PC-3 (cell line): Measurements from ENCODE around the gene PLAAT4. TPM values are rescaled to one million over a fixed set of nuclear protein-coding genes. Genes with fewer than 3 reads are reported as not detected.

Source experiments
- ATAC-seq: fragments of 200-7000 bp; cut with Tn5 transposase; 2 replicates; pipeline ENCODE4 v1.9.1; 2020; ENCODE audit warnings: mild to moderate bottlenecking, moderate library complexity
- BruUV-seq: library from RNA; stranded (reverse); fragments of 400-500 nt; replicated peaks from 2 replicates; lab custom pipeline; 2021; lab: Mats Ljungman, UMichigan
- CTCF ChIA-PET: fragments of 300-600 bp; sonication (Branson Sonifier 250); formaldehyde crosslinking; loops from one replicate; lab custom pipeline; 2022; ENCODE audit warnings: antibody characterized with exemption; lab: Charles Lee
- POLR2A ChIA-PET: fragments of 300-600 bp; sonication (Branson Sonifier 250); formaldehyde crosslinking; loops from one replicate; lab custom pipeline; 2022; ENCODE audit warnings: antibody characterized with exemption; ENCODE audit not compliant: unreplicated experiment; lab: Charles Lee
- DNase-seq: peaks from one replicate; pipeline ENCODE4 v3.0.0-alpha.2; 2015
- H2AFZ ChIP-seq: fragments of 300-600 bp; sonication (generic); 2 replicates; pipeline ENCODE4 v1.6.0; 2016; ENCODE audit warnings: antibody characterized with exemption, low read length
- H3F3A ChIP-seq: fragments of 300-600 bp; sonication (generic); one replicate; pipeline ENCODE4 v1.6.0; 2017; ENCODE audit warnings: antibody characterized with exemption, low read length, control low read depth, mild to moderate bottlenecking; ENCODE audit not compliant: unreplicated experiment
- H3K27ac ChIP-seq: fragments of 300-600 bp; sonication (generic); 2 replicates; pipeline ENCODE4 v1.5.1; 2016; ENCODE audit warnings: mild to moderate bottlenecking, low read length
- H3K27me3 ChIP-seq: fragments of 300-600 bp; sonication (generic); 2 replicates; pipeline ENCODE4 v1.6.1; 2016; ENCODE audit warnings: low read length, mixed read lengths
- H3K36me3 ChIP-seq: fragments of 300-600 bp; sonication (generic); 2 replicates; pipeline ENCODE4 v1.6.1; 2016; ENCODE audit warnings: low read depth, mixed run types, low read length, mixed read lengths
- H3K4me1 ChIP-seq: fragments of 300-600 bp; sonication (generic); 2 replicates; pipeline ENCODE4 v1.5.1; 2016; ENCODE audit warnings: low read length; ENCODE audit not compliant: insufficient read depth
- H3K4me2 ChIP-seq: fragments of 300-600 bp; sonication (generic); 2 replicates; pipeline ENCODE4 v1.6.0; 2016; ENCODE audit warnings: low read length
- H3K4me3 ChIP-seq: fragments of 300-600 bp; sonication (generic); 2 replicates; pipeline ENCODE4 v1.5.1; 2016; ENCODE audit warnings: mild to moderate bottlenecking, low read length, mixed read lengths
- H3K79me2 ChIP-seq: fragments of 300-600 bp; sonication (generic); 2 replicates; pipeline ENCODE4 v1.6.1; 2017; ENCODE audit warnings: low read length, mixed read lengths
- H3K9ac ChIP-seq: fragments of 300-600 bp; sonication (generic); 2 replicates; pipeline ENCODE4 v1.6.0; 2016; ENCODE audit warnings: mild to moderate bottlenecking, low read length
- H3K9me2 ChIP-seq: fragments of 300-600 bp; sonication (generic); replicated peaks from 2 replicates; pipeline ENCODE4 v1.6.1; 2016; ENCODE audit warnings: mixed run types, low read length, mixed read lengths
- H3K9me3 ChIP-seq: fragments of 300-600 bp; sonication (generic); 2 replicates; pipeline ENCODE4 v1.6.1; 2016; ENCODE audit warnings: low read length, mixed read lengths
- H4K20me1 ChIP-seq: fragments of 300-600 bp; sonication (generic); 2 replicates; pipeline ENCODE4 v1.6.1; 2016; ENCODE audit warnings: low read length, mixed read lengths
- EZH2 ChIP-seq: fragments of 300-600 bp; sonication (generic); IDR thresholded peaks from one replicate; pipeline ENCODE4 v1.6.1; 2017; ENCODE audit warnings: antibody characterized with exemption, mild to moderate bottlenecking, low read length; ENCODE audit not compliant: unreplicated experiment
- EZH2phosphoT487 ChIP-seq: fragments of 300-600 bp; sonication (generic); IDR thresholded peaks from 2 replicates; pipeline ENCODE4 v1.6.1; 2018; ENCODE audit warnings: mild to moderate bottlenecking, antibody characterized with exemption, low read length, borderline replicate concordance
- intact Hi-C: fragments of 100-400 bp; cut with micrococcal nuclease; formaldehyde crosslinking; loops from 2 replicates; pipeline ENCODE4 v1.9.0; 2023
- total RNA-seq: library from RNA; depleted of rRNA; stranded (reverse); fragments of >200 nt; gene quantifications from 2 replicates; pipeline ENCODE4 v1.2.3, GENCODE V29; 2014
- TF ChIP-seq, protein P1 (sequence below): fragments of 300-600 bp; sonication (generic); conservative IDR thresholded peaks from 2 replicates; pipeline ENCODE4 v1.5.1; 2017; ENCODE audit warnings: antibody characterized with exemption, low read depth, mild to moderate bottlenecking, low read length

The PLAAT4 gene
- total RNA-seq, 1 experiment from 2014 or later, result 5.4 TPM

DNA sequence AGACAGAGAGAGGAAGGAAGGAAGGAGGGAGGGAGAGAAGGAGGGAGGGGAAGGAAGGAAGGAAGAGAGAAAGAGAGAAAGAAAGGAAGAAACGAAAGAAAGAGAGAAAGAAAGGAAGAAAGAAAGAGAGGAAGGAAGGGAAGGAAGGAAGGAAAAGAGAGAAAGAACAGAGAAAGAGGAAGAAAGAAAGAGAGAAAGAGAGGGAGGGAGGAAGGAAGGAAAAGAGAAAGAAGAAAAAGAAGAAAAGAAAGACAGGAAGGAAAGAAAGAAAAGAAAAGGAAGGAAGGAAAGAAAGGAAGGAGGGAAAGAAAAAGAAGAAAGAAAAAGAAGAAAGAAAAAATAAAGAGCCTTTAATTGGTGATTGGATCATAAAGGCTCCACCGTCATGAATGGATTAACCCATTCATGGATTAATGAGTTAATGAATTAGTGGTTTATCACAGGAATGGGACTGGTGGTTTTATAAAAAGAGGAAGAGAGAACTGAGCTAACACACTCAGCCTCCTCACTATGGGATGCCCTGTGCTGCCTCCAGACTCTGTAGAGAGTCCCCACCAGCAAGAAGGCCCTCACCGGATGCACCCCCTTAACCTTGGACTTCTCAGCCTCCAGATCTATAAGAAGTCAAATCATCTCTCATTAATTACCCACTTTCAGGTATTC is 35.5 kb downstream of the PLAAT4 start:
- peaks cover 3% of the 10 kb centered on the region for H3F3A ChIP-seq
- H3K36me3 ChIP-seq, result peaks cover 6% of the 10 kb centered on the region
- DNase-seq (no peak), ATAC-seq (no peak)
- peaks cover 11% of the 10 kb centered on the region for H3K4me1 ChIP-seq
- H3K79me2 ChIP-seq, result no peaks in the 10 kb centered on the region
- H4K20me1 ChIP-seq, result no peaks in the 10 kb centered on the region
- no peak for TF ChIP-seq EZH2phosphoT487
- TF ChIP-seq, protein P1, sequence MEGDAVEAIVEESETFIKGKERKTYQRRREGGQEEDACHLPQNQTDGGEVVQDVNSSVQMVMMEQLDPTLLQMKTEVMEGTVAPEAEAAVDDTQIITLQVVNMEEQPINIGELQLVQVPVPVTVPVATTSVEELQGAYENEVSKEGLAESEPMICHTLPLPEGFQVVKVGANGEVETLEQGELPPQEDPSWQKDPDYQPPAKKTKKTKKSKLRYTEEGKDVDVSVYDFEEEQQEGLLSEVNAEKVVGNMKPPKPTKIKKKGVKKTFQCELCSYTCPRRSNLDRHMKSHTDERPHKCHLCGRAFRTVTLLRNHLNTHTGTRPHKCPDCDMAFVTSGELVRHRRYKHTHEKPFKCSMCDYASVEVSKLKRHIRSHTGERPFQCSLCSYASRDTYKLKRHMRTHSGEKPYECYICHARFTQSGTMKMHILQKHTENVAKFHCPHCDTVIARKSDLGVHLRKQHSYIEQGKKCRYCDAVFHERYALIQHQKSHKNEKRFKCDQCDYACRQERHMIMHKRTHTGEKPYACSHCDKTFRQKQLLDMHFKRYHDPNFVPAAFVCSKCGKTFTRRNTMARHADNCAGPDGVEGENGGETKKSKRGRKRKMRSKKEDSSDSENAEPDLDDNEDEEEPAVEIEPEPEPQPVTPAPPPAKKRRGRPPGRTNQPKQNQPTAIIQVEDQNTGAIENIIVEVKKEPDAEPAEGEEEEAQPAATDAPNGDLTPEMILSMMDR, result no peak
- TF ChIP-seq EZH2, result no peak
- ChIA-PET POLR2A (no interaction called here), CTCF (no interaction called here)
- H2AFZ ChIP-seq, result no peak overlapping the region
- no peaks in the 10 kb centered on the region for H3K9me3 ChIP-seq
- H3K27ac ChIP-seq, result no peak overlapping the region
- intact Hi-C loops, result no loop called here
- no peak overlapping the region for H3K9ac ChIP-seq
- H3K4me3 ChIP-seq, result no peak overlapping the region
- TSS peak; percentile 13 for BruUV-seq
- H3K4me2 ChIP-seq, result no peak overlapping the region
- H3K27me3 ChIP-seq, result no peaks in the 10 kb centered on the region
- H3K9me2 ChIP-seq, result no peaks in the 10 kb centered on the region

DNA sequence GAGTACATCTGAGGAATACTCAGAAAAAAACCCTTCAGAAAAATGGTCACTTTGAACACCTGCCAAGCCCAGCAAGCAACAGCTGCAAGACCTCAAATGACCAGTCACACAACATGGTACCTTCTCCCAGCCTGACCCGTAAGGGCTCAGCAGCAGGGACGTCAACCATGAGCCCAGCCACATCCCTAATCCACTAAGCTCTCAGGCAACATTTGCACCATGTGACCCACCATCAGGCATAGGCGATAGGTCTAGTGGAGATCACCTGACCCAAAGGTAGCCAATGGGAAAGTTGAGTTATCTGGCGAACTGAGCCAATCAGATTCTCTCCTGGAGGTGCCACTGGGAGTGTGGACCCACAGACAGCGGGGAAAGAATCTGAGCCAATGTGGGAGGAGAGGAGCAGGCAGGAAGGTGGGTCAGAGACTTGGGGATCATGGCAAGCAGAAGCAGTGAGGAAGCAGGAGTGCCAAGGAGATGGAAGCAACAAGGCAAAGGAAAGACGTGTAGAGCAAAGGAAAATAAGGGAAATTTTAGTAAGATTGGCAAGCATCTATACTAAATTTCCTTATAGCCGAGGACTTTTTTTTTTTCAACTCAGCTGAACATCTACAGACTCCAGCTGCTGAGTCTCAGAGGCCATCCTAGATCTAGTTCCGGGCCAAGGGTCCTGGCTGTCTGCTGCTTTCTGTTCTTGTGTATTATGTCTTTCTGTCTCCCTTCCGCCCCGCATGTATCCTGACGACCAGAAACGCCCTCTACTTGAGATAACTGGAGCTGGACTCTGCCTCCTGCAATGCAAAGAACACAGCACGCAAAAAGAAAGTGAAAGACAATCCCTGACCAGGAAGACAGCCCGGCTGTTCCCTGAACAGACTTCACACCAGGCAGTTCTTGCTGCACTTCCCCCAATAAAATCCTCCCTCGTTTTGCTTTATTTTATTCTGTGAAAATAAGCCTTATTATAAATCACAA is 37.6 kb downstream of the PLAAT4 start:
- Histone ChIP-seq H3K79me2 (no peaks in the 10 kb centered on the region), H3K36me3 (peaks cover 6% of the 10 kb centered on the region), H3K4me1 (no peaks in the 10 kb centered on the region), H2AFZ (no peak overlapping the region), H3K27ac (no peak overlapping the region), H3K9me2 (no peaks in the 10 kb centered on the region), H3K27me3 (no peaks in the 10 kb centered on the region), H3K9ac (no peak overlapping the region), H3K9me3 (no peaks in the 10 kb centered on the region), H3K4me3 (no peak overlapping the region), H3K4me2 (no peak overlapping the region), H3F3A (no peaks in the 10 kb centered on the region), H4K20me1 (no peaks in the 10 kb centered on the region)
- DNase-seq (no peak), ATAC-seq (no peak)
- BruUV-seq, result no TSS peak
- intact Hi-C loops, result no loop called here
- ChIA-PET CTCF (interaction anchor here (0.6 kb wide), 1 partner anchor 65 kb away, joined by 3 read pairs; no protein-coding TSS in a partner anchor), POLR2A (no interaction called here)
- no peak for TF ChIP-seq EZH2
- TF ChIP-seq EZH2phosphoT487, result no peak
- TF ChIP-seq, protein P1, result no peak
